Medulla oblongata (tissue), 1 donor: Measurements from ENCODE around the gene GPHN.
"Not testable (repeated sequence)": the region's sequence is repeated elsewhere in the genome, so short reads cannot be mapped to it uniquely, and the experiment has no call there.

ENCODE experiments used
- DNase-seq: peaks from one replicate; pipeline ENCODE4 v3.0.0-alpha.2; 2015; ENCODE audit errors: extremely low spot score

Gene GPHN

DNA sequence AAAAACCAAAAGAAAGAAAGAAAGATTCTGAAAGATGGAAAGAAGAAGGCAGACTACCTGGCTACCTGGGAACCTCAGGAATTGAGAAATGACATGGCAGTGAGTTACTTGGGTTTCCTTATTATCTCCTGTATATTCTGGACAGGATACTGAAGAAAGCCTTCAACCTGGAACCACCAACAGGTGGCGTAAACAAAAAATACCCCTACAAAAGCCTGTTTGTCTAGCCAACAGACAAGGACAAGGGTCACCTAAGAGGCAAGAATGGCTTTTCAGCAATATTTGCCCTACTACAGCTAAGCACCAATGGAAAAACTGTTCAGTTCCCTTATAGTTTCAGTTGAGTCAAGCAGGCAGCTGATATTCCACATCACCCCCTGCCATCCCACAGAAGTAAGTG, 274.9 kb downstream of the GPHN start:
- DNase-seq, result no peak

- DNase-seq, result no peak
Observed at GRCh38 chr14:66790101-66790500, 282.2 kb downstream of the GPHN start.

- DNase-seq, result no peak
Observed at GRCh38 chr14:66802962-66803361, 295.0 kb downstream of the GPHN start.

DNA sequence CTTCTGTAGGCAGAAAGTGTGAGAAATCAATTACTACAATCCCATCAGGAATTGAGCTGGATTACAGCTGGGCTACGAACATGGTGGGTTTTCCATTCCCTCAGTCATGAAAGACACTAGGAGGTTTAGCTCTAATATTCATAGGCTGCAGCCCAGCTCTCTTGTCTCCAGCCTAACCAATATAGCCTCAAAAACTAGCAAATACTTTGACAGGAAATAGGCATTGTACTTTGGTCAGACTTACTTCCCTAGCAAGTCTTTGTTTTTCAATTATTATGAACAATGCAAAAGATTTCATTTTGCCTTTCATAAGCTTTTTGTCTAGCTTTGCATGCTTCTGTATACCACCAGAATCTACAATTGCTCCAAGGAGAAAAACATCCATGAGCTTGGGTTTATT, 296.2 kb downstream of the GPHN start:
- no peak for DNase-seq

DNA sequence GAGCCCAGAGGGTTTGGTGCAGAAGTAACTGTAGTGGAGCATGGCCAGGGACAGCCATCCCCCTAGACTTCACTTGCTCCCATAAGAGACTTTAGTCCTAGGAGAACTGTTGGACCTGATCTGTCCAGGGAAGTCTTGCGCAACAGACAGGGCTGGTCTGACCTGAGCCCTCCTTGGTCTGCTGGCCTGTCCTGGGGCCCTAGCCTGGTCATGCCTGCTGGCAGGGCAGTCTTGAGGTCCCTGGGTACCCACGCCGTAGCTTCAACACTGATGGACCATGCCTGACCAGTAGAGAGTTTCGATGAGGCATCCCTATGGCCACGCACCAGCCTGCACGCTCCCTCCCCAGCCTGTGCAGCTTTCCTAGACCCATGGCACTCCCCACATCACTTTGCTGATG, 305.7 kb downstream of the GPHN start:
- DNase-seq, result no peak

DNA sequence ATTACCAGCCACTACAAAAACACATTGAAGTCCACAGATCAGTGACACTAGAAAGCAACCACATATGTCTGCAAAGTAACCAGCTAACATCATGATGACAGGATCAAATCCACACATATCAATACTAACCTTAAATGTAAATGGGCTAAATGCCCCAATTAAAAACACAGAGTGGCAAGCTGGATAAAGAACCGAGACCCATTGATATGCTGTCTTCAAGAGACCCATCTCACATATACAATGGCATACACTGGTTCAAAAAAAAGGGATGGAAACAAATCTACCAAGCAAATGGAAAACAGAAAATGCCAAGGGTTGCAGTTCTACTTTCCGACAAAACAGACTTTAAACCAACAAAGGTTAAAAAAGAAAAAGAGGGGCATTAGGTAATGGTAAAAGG, 307.7 kb downstream of the GPHN start:
- DNase-seq, result no peak

GRCh38 chr14:66824251-66824650, 316.3 kb downstream of the GPHN start:
- DNase-seq, result peak; percentile 57

- DNase-seq, result no peak
Observed at GRCh38 chr14:66827182-66827581, 319.2 kb downstream of the GPHN start.

- DNase-seq, result no peak
Observed at GRCh38 chr14:66831173-66831572, 323.2 kb downstream of the GPHN start.

- no peak for DNase-seq
Observed at GRCh38 chr14:66833816-66834215, 325.9 kb downstream of the GPHN start.

- not testable (repeated sequence) for DNase-seq
Observed at GRCh38 chr14:66837436-66837835, 329.5 kb downstream of the GPHN start.

- DNase-seq, result peak; percentile 24
Observed at GRCh38 chr14:66842911-66843512, 335.1 kb downstream of the GPHN start.

DNA sequence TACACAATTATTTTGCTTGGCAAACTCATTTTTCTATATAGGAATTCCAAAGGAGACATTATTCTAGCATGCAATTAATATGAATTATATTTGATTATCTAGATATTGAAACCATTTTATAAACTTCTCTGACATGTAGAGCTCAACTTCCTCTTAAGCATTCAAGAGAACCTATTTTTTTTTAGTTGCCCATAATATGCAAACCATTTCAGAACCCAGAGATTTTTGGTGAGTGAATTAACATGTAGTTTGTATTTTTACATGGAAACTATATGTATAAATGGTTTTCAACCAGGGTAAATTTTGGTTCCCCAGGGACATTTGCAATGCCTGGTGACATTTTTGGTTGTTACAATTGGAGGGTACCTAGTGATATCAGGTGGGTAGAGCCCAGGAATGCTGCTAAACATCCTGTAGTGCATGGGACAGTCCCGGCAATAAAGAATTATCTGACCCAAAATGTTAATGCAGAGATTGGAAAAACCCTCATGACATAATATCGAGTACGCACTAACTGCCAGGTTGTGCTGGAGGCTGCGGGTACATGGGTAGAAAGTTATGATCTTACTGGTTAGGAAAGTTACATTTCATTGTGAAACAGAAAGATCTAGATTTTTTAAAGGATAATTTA, 342.4 kb downstream of the GPHN start:
- DNase-seq, result no peak

DNA sequence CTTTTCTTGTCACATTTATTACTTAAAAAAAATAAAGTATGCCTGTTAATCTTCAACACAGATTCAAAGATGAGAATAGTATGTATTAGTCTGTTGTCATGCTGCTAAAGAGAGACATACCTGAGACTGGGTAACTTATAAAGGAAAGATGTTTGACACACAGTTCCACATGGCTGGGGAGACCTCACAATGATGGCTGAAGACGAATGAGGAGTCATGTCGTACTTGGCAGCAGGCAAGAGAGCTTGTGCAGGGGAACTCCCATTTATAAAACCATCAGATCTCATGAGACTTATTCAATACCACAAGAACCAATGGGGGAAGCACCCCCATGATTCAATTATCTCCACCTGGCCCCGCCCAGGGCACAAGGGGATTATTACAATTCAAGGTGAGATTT, 345.4 kb downstream of the GPHN start:
- DNase-seq, result no peak

DNA sequence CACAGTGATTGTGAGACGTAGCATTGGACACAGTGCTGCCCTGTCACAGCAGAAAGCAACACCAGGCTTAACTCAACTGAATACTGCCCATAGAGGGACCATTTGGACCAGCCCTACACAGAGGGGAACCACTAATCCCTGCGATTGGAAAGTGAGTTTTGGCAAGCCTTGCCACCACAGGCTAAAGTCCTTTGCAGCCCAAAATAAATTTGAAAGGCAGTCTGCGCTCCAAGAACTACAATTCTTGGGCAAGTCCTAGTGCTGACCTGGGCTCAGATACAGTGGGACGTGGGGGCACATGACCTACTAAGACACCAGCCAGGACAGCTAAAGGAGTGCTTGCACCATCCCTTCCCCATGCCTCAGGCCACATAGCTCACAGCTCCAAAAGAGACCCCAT, 349.9 kb downstream of the GPHN start:
- DNase-seq, result no peak

- no peak for DNase-seq
Observed at GRCh38 chr14:66859063-66859671, 351.2 kb downstream of the GPHN start.

GRCh38 chr14:66881596-66881995, 373.6 kb downstream of the GPHN start:
- no peak for DNase-seq

GRCh38 chr14:66884149-66884548, 376.2 kb downstream of the GPHN start:
- DNase-seq, result no peak

DNA sequence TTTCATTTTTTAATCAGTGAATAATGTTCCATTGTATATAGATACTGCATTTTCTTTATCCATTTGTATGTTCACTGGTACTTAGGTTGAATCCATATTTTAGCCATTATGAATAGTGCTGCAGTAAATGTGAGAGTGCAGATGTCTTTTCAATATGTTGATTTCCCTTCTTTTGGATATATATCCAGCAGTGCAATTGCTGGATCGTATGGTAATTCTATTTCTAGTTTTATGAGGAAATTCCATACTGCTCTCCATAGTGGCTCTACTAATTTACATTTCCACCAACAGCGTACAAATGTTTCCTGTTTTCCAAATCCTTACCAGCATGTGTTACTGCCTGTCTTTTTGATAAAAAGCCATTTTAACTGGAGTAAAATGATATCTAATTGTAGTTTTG, 392.8 kb downstream of the GPHN start:
- no peak for DNase-seq

- no peak for DNase-seq
Observed at GRCh38 chr14:66910311-66910840, 402.4 kb downstream of the GPHN start.

- DNase-seq, result no peak
Observed at GRCh38 chr14:66916421-66916820, 408.5 kb downstream of the GPHN start.

DNA sequence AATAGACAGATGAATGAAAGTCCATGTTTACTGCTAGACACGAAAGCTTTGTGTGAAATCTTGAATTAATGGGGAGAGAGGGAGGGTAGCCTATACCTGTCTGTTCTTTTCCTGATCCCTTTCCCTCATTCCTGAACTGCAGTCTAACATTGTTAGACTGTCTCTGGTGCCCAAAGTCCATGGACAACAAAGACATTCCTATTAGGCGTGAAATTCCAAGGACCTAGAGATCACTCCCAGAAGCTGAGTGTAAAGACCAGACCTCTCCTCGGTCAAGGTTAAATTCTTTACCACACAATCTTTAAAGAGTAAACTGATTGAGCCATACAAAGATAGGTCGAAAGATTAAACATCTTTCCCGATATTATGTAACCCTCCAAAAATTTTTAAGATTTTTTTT, 410.6 kb downstream of the GPHN start:
- DNase-seq, result no peak

DNA sequence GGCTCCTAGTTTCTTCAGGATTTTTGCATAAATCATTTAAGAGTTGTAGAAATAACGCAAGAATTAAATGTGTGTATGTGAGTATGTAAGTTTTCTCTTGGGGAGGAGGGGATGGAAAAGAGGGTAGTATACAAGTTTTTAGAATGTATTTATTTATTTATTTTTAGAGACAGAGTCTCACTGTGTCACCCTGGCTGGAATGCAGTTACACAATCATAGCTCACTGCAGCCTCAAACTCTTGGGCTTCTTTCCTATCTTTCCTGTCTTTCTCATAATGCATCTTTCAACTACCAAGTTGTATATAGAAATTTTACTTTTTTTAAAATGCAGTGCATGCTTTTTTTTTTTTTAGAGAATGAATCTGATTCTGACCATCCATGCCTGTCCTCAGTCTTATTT, 412.2 kb downstream of the GPHN start:
- no peak for DNase-seq
